BLaER1 (cell line): ENCODE measurements around the gene TNS1.

Experiments used
- H3K27ac ChIP-seq: shearing (Covaris generic); formaldehyde crosslinking; 2 replicates; pipeline ENCODE4 v1.8.1; 2022
- H3K27me3 ChIP-seq: shearing (Covaris generic); formaldehyde crosslinking; 2 replicates; pipeline ENCODE4 v1.8.1; 2022
- H3K36me3 ChIP-seq: shearing (Covaris generic); formaldehyde crosslinking; 2 replicates; pipeline ENCODE4 v1.8.1; 2022
- H3K4me1 ChIP-seq: shearing (Covaris generic); formaldehyde crosslinking; 2 replicates; pipeline ENCODE4 v1.8.1; 2022
- H3K4me2 ChIP-seq: shearing (Covaris generic); formaldehyde crosslinking; 2 replicates; pipeline ENCODE4 v1.8.1; 2022
- H3K4me3 ChIP-seq: shearing (Covaris generic); formaldehyde crosslinking; 2 replicates; pipeline ENCODE4 v1.8.1; 2022
- H3K9ac ChIP-seq: shearing (Covaris generic); formaldehyde crosslinking; 2 replicates; pipeline ENCODE4 v1.8.1; 2022
- H3K9me3 ChIP-seq: shearing (Covaris generic); formaldehyde crosslinking; 2 replicates; pipeline ENCODE4 v1.8.1; 2022
- H4K20me1 ChIP-seq: shearing (Covaris generic); formaldehyde crosslinking; 2 replicates; pipeline ENCODE4 v1.8.1; 2022
- Cebpa-rat ChIP-seq: shearing (Covaris generic); IDR thresholded peaks from 2 replicates; pipeline ENCODE4 v1.8.1; 2022

The TNS1 gene

DNA sequence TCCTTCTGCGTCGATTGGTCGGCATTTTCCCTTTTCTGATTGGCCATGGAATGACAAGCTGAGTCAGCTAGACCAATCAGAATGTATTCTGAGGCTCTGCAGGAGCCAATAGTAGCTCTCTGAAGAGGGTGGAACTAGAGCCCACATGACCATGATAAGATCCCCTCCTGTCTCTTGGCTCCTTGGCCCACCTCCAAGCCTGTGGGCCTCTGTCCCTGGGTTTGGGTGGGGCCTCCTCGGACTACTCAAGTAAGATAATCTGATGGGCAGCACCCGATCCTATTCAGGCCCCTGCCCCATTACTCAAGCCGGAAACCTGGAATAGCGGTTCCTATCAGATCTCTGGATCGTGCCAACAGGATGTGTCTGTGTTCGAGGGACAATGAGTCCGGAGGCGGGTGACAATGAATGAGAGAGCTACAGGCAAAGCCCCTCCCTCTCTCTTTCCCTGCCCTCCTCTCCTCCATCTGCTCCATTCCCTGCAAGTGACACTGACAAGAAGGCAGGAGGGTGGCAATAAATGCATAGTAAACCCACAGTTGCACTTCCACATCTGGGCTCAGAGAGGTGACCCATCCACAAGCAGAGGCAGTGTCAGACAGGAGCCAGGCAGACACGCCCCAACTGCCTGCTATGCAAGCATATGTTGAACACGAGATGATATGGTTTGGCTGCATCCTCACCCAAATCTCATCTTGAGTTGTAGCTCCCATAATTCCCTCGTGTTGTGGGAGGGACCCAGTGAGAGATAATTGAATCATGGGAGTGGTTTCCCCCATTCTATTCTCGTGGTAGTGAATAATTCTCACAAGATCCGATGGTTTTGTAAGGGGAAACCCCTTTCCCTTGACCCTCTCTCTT lies 114.7 kb downstream of the TNS1 start:
- H3K4me1 ChIP-seq, result 0 out of 2 replicates have a peak, but pooled peaks cover 4% of the 10 kb centered on the region
- H3K27me3 ChIP-seq, result no peaks in the 10 kb centered on the region
- no peak overlapping the region for H3K4me2 ChIP-seq
- H3K4me3 ChIP-seq, result no peak overlapping the region
- no peak overlapping the region for H3K9ac ChIP-seq
- H3K9me3 ChIP-seq, result no peaks in the 10 kb centered on the region
- H3K36me3 ChIP-seq, result peaks cover 91% of the 10 kb centered on the region
- TF ChIP-seq Cebpa-rat, result no peak
- H4K20me1 ChIP-seq, result 0 out of 2 replicates have a peak, but pooled peaks cover 5% of the 10 kb centered on the region
- no peak overlapping the region for H3K27ac ChIP-seq

- no peaks in the 10 kb centered on the region for H3K9me3 ChIP-seq
- no peak overlapping the region for H3K9ac ChIP-seq
- no peak overlapping the region for H3K4me3 ChIP-seq
- H3K27ac ChIP-seq, result no peak overlapping the region
- H3K36me3 ChIP-seq, result peaks cover 88% of the 10 kb centered on the region
- no peak for TF ChIP-seq Cebpa-rat
- 0 out of 2 replicates have a peak, but pooled peaks cover 4% of the 10 kb centered on the region for H3K4me1 ChIP-seq
- no peak overlapping the region for H3K4me2 ChIP-seq
- H3K27me3 ChIP-seq, result no peaks in the 10 kb centered on the region
- 0 out of 2 replicates have a peak, but pooled peaks cover 5% of the 10 kb centered on the region for H4K20me1 ChIP-seq
Measured at GRCh38 chr2:217886720-217887309, 116.0 kb downstream of the TNS1 start.

DNA sequence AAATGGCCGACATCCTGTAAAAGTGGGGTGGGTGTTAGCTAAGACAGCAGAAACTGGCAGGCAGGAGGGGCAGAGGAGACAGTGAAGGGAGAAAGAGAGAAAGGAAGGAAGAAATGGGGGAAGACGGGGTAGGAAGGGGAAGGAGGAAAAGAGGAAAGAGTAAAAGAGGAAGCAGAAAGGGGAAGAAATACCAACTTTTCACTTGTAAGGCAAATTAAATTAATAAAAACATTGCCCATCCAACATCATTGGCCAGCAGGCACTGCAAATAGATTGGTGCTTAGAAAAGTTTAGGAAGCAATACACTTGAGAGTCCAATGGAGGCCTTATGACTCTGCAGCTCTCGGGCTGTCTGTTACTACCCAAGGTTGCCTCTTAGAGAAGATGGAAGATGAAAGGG lies 116.7 kb downstream of the TNS1 start:
- Histone ChIP-seq H4K20me1 (0 out of 2 replicates have a peak, but pooled peaks cover 5% of the 10 kb centered on the region), H3K27ac (no peak overlapping the region), H3K36me3 (peaks cover 88% of the 10 kb centered on the region), H3K27me3 (no peaks in the 10 kb centered on the region), H3K4me1 (0 out of 2 replicates have a peak, but pooled peaks cover 7% of the 10 kb centered on the region), H3K4me2 (no peak overlapping the region), H3K4me3 (no peak overlapping the region), H3K9me3 (no peaks in the 10 kb centered on the region), H3K9ac (no peak overlapping the region)
- no peak for TF ChIP-seq Cebpa-rat

GRCh38 chr2:217884985-217885384 lies 117.8 kb downstream of the TNS1 start:
- TF ChIP-seq Cebpa-rat, result no peak
- peaks cover 88% of the 10 kb centered on the region for H3K36me3 ChIP-seq
- H3K4me2 ChIP-seq, result no peak overlapping the region
- no peaks in the 10 kb centered on the region for H3K9me3 ChIP-seq
- 0 out of 2 replicates have a peak, but pooled peaks cover 5% of the 10 kb centered on the region for H4K20me1 ChIP-seq
- H3K4me1 ChIP-seq, result 0 out of 2 replicates have a peak, but pooled peaks cover 8% of the 10 kb centered on the region
- no peaks in the 10 kb centered on the region for H3K27me3 ChIP-seq
- no peak overlapping the region for H3K4me3 ChIP-seq
- H3K27ac ChIP-seq, result no peak overlapping the region
- no peak overlapping the region for H3K9ac ChIP-seq

DNA sequence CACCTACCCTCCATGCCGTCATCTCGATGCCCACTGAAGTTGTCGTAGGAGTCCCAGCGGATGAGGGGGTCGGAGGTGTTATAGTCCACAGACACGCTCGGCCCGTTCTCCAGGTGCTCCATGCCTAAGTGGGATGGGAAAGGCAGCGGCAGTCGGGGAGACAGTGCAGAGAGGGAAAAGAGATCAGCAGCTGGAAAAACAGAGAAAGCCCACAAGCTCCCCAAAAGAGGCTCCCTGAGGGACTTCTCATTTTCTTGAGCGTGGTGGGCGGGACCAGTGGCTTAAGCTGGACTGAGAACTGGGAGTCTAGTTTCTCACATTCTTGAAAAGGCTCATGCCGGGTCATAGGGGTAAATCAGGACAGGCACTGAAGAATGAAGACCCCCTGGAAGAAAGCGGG lies 121.9 kb downstream of the TNS1 start:
- Histone ChIP-seq H3K27ac (no peak overlapping the region), H3K9me3 (no peaks in the 10 kb centered on the region), H3K27me3 (no peaks in the 10 kb centered on the region), H3K4me1 (0 out of 2 replicates have a peak, but pooled peaks cover 12% of the 10 kb centered on the region), H3K4me3 (no peak overlapping the region), H3K9ac (no peak overlapping the region), H4K20me1 (no peaks in the 10 kb centered on the region; the same call in 1 of the 2 replicates), H3K36me3 (peaks cover 94% of the 10 kb centered on the region), H3K4me2 (no peak overlapping the region)
- no peak for TF ChIP-seq Cebpa-rat

DNA sequence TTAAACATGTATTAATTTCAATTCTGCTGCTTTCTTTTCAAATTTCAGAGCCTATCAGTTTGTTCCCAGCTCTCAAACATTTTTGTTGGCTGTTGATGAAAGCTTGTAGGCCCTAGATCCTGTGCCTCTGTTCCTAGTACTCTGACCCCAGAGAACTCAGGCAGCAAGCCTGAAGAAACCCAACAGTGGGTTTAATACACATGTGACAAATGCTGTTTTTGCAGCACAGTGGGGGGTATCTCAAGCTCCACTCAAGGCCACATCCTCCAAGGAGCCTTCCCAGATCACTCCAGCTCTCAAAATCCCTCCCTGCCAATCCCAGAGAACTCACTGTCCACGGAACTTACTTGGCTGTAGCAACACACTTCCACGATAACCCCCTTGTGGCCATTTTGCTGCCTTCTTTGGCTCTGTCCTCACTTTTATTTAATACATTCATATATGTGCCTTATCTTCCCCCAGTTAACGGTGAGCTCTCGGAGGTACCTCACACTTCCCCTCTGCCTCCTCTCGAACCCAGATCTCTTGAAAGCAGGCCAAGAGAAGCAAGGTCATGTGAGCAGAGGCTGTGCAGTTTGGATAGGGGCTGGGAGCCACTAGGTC lies 122.4 kb downstream of the TNS1 start:
- TF ChIP-seq Cebpa-rat, result no peak
- no peak overlapping the region for H3K9ac ChIP-seq
- no peaks in the 10 kb centered on the region for H3K27me3 ChIP-seq
- H3K4me2 ChIP-seq, result no peak overlapping the region
- H3K4me3 ChIP-seq, result no peak overlapping the region
- H4K20me1 ChIP-seq, result no peaks in the 10 kb centered on the region; the same call in 1 of the 2 replicates
- peaks cover 94% of the 10 kb centered on the region for H3K36me3 ChIP-seq
- no peaks in the 10 kb centered on the region for H3K9me3 ChIP-seq
- 0 out of 2 replicates have a peak, but pooled peaks cover 12% of the 10 kb centered on the region for H3K4me1 ChIP-seq
- no peak overlapping the region for H3K27ac ChIP-seq

GRCh38 chr2:217878915-217879590 lies 123.7 kb downstream of the TNS1 start:
- Histone ChIP-seq H3K27me3 (no peaks in the 10 kb centered on the region), H4K20me1 (peaks cover 9% of the 10 kb centered on the region; the same call in 1 of the 2 replicates), H3K36me3 (peaks cover 95% of the 10 kb centered on the region)

DNA sequence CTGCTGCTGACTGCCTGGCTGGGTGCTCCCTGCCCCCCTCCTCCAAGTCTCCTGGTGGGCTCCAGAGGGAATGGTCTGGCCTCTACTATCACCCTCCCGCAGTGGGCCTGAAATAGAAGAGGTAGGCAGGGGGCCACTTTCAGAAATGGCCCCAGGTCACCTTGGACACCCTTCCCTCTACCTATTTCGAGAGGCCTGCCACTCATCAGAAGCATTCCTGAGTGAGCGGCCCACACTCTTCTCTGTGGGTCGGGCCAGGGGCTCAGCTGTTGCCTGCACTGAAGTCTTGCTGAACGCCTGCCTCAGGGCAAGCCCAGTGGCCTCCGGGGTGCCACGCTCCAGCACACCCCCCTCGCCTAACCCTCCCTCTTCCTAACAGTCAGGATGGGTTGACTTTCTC lies 124.9 kb downstream of the TNS1 start:
- TF ChIP-seq Cebpa-rat, result no peak
- Histone ChIP-seq H3K27ac (no peak overlapping the region), H3K9me3 (no peaks in the 10 kb centered on the region), H3K4me2 (no peak overlapping the region), H3K27me3 (no peaks in the 10 kb centered on the region), H3K36me3 (peaks cover 94% of the 10 kb centered on the region), H4K20me1 (peaks cover 9% of the 10 kb centered on the region; the same call in 1 of the 2 replicates), H3K4me3 (no peak overlapping the region), H3K4me1 (0 out of 2 replicates have a peak, but pooled peaks cover 12% of the 10 kb centered on the region), H3K9ac (no peak overlapping the region)

More at GRCh38 chr2:217878915-217879590, 123.7 kb downstream of the TNS1 start:
- H3K27ac ChIP-seq, result no peak overlapping the region
- H3K4me1 ChIP-seq, result 0 out of 2 replicates have a peak, but pooled peaks cover 12% of the 10 kb centered on the region
- H3K9me3 ChIP-seq, result no peaks in the 10 kb centered on the region
- H3K9ac ChIP-seq, result no peak overlapping the region
- no peak for TF ChIP-seq Cebpa-rat
- H3K4me3 ChIP-seq, result no peak overlapping the region
- H3K4me2 ChIP-seq, result no peak overlapping the region

DNA sequence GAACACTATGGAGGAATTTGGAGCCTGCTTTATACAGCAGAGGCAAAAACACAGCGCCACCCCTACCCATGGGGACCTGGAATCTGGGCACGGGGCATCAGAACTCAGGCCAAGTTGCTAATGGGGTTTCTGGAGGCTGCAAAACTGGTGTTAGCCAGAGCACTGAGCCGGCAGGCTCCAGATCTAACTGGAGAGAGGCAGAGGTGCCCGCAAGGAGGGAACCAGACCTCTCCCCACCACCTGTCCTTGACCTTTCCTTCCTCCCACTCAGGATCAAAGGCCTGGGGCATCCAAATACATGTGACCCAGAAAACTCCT lies 126.6 kb downstream of the TNS1 start:
- 0 out of 2 replicates have a peak, but pooled peaks cover 11% of the 10 kb centered on the region for H3K4me1 ChIP-seq
- no peaks in the 10 kb centered on the region for H3K9me3 ChIP-seq
- H3K4me3 ChIP-seq, result no peak overlapping the region
- peaks cover 9% of the 10 kb centered on the region; the same call in 1 of the 2 replicates for H4K20me1 ChIP-seq
- peaks cover 97% of the 10 kb centered on the region for H3K36me3 ChIP-seq
- H3K27ac ChIP-seq, result no peak overlapping the region
- no peak for TF ChIP-seq Cebpa-rat
- no peak overlapping the region for H3K9ac ChIP-seq
- no peak overlapping the region for H3K4me2 ChIP-seq
- H3K27me3 ChIP-seq, result no peaks in the 10 kb centered on the region
